ENCODE data around the gene CATSPERD. TPM values are rescaled to one million over a fixed set of nuclear protein-coding genes. Genes with fewer than 3 reads are reported as not detected.

Gene CATSPERD
- total and polyA plus RNA-seq, 9 donors: 0.67 to 4.5 TPM; not detected in 7

DNA sequence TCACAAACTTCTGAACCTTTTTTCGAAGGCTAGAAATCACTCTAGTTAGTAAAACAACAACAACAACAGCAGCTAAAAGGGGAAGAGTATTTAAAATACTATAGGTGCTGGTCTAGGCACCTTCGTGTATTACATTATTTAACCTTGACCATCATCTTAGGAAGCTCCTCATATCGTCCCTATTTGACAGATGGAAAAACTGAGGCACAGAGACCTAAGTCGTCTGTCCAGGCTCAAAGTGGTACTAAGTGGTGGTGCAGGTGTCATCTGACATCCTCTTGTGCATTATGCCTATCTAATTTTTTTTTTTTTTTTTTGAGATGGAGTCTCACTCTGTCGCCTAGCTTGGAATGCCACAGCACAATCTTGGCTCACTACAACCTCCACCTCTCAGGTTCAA lies 29.1 kb downstream of the CATSPERD start:
- Histone ChIP-seq H3K9me3 (no peaks in the 10 kb centered on the region), H3K27ac (no peak overlapping the region), H3K36me3 (no peaks in the 10 kb centered on the region), H3K27me3 (no peaks in the 10 kb centered on the region), H3K4me3 (no peak overlapping the region), H3K4me1 (ENCODE audit: insufficient read depth) (no peaks in the 10 kb centered on the region)
- no peak for DNase-seq
- intact Hi-C loops (cut with DNase I): no loop called here
- no peak for TF ChIP-seq POLR2A (IDR thresholded peaks at IDR 0.05)
- no peak for TF ChIP-seq EP300 (IDR thresholded peaks at IDR 0.05)
- TF ChIP-seq, protein P1, sequence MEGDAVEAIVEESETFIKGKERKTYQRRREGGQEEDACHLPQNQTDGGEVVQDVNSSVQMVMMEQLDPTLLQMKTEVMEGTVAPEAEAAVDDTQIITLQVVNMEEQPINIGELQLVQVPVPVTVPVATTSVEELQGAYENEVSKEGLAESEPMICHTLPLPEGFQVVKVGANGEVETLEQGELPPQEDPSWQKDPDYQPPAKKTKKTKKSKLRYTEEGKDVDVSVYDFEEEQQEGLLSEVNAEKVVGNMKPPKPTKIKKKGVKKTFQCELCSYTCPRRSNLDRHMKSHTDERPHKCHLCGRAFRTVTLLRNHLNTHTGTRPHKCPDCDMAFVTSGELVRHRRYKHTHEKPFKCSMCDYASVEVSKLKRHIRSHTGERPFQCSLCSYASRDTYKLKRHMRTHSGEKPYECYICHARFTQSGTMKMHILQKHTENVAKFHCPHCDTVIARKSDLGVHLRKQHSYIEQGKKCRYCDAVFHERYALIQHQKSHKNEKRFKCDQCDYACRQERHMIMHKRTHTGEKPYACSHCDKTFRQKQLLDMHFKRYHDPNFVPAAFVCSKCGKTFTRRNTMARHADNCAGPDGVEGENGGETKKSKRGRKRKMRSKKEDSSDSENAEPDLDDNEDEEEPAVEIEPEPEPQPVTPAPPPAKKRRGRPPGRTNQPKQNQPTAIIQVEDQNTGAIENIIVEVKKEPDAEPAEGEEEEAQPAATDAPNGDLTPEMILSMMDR (IDR thresholded peaks at IDR 0.05): no peak
- WGBS, 3 donors: 77 to 85% (median 78%) methylated on average over 5 of the region's 5 CpGs

DNA sequence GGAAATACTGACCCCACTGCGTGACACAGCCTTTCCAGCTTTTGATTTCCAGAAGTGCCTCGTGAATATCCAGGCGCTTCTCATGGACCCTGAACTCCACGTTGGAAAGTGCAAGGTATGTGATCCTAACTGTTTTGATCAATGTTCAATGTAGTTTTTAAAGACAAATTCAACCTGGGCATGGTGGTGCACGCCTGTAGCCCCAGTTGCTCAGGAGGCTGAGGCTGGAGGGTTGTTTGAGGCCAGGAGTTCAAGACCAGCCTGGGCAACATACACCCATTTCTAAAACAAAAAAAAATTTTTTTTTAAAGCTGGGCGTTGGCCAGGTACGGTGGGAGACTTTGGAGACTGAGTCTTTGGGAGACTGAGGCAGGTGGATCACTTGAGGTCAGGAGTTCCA lies 31.3 kb downstream of the CATSPERD start:
- intact Hi-C loops (cut with DNase I): no loop called here
- WGBS, 3 donors: 71 to 84% (median 77%) methylated on average over 7 of the region's 7 CpGs
- Histone ChIP-seq H3K27ac (no peak overlapping the region), H3K9me3 (no peaks in the 10 kb centered on the region), H3K36me3 (no peaks in the 10 kb centered on the region), H3K4me1 (ENCODE audit: insufficient read depth) (no peaks in the 10 kb centered on the region), H3K4me3 (no peak overlapping the region), H3K27me3 (no peaks in the 10 kb centered on the region)
- TF ChIP-seq EP300 (IDR thresholded peaks at IDR 0.05): no peak
- TF ChIP-seq POLR2A (IDR thresholded peaks at IDR 0.05): no peak
- TF ChIP-seq, protein P1 (IDR thresholded peaks at IDR 0.05): no peak
- DNase-seq: no peak

DNA sequence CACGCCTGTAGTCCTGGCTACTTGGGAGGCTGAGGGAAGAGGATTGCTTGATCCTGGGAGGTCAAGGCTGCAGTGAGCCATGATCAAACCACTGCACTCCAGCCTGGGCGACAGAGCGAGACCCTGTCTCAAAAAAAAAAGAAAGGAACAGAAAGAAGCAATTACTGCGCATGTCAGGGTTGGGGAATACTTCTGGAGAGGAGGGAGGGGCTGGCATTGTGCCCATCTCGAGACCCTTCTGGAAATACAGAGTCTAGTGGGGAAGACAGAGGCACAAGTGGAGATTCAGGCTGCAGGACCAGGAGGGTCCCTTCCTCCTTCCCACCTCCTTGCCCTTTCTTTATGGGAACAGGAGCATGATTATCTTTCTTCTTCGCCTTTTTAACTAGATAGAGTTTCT lies 33.3 kb downstream of the CATSPERD start:
- no peak overlapping the region for H3K4me3 ChIP-seq
- DNase-seq: no peak
- TF ChIP-seq POLR2A (IDR thresholded peaks at IDR 0.05): no peak
- TF ChIP-seq, protein P1 (IDR thresholded peaks at IDR 0.05): no peak
- H3K27me3 ChIP-seq: no peaks in the 10 kb centered on the region
- H3K4me1 ChIP-seq (ENCODE audit: insufficient read depth): no peaks in the 10 kb centered on the region
- H3K36me3 ChIP-seq: no peaks in the 10 kb centered on the region
- no peak overlapping the region for H3K27ac ChIP-seq
- no peaks in the 10 kb centered on the region for H3K9me3 ChIP-seq
- WGBS, 3 donors: 45 to 57% (median 50%) methylated on average over 6 of the region's 6 CpGs
- intact Hi-C loops (cut with DNase I): no loop called here

DNA sequence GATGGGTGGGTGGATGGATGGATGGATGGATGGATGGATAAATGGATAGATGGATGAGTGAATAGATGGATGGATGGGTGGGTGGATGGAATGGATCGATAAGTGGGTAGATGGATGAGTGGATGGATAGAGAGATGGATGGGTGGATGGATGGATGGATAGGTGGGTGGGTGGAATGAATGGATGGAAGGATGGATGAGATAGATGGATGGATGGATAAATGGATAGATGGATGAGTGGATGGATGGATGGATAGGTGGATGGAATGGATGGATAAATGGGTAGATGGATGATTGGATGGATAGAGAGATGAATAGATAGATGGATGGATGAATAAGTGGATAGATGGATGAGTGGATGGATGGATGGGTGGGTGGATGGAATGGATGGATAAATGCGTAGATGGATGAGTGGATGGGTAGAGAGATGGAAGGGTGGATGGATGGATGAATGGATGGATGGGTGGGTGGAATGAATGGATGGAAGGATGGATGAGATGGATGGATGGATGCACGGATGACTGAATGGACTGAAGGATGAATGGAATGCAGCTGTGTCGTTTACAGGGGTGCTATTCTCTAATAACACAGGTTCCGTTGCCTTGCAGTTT lies 42.3 kb downstream of the CATSPERD start:
- no peak for TF ChIP-seq POLR2A (IDR thresholded peaks at IDR 0.05)
- WGBS, 3 donors: 84 to 91% (median 91%) methylated on average over 5 of the region's 5 CpGs
- Histone ChIP-seq H3K4me3 (no peak overlapping the region), H3K27ac (no peak overlapping the region), H3K27me3 (no peaks in the 10 kb centered on the region), H3K36me3 (no peaks in the 10 kb centered on the region), H3K4me1 (ENCODE audit: insufficient read depth) (no peaks in the 10 kb centered on the region), H3K9me3 (no peaks in the 10 kb centered on the region)
- no peak for DNase-seq
- intact Hi-C loops (cut with DNase I): no loop called here

DNA sequence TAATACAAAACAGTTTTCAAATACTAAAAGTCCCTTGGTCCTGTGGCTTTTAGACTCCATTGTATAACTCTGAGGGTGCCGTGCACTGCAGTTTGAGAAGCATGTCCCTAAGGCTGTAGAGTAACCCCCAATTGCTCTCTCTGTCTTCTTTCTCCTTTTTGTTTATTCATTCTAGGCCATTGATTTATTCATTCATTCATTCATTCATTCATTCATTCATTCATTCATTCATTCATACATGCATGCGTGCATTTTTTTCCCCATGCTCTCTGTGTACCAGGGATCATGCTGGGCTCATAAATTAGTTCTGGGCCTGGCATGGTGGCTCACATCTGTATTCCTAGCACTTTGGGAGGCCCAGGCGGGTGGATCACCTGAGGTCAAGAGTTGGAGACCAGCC lies 44.8 kb downstream of the CATSPERD start:
- H3K9me3 ChIP-seq: no peaks in the 10 kb centered on the region
- DNase-seq: no peak
- no peaks in the 10 kb centered on the region for H3K27me3 ChIP-seq
- no peak overlapping the region for H3K4me3 ChIP-seq
- no peak overlapping the region for H3K27ac ChIP-seq
- no peaks in the 10 kb centered on the region for H3K36me3 ChIP-seq
- 85 to 87% (median 85%) methylated on average over 3 of the region's 3 CpGs for WGBS, 3 donors
- intact Hi-C loops (cut with DNase I): no loop called here
- H3K4me1 ChIP-seq (ENCODE audit: insufficient read depth): no peaks in the 10 kb centered on the region
- TF ChIP-seq, protein P1 (IDR thresholded peaks at IDR 0.05): no peak
- TF ChIP-seq POLR2A (IDR thresholded peaks at IDR 0.05) (no peak), EP300 (IDR thresholded peaks at IDR 0.05) (no peak)

Data from ovary (tissue), 9 donors.